Activated CD8-positive, alpha-beta T cell treated with anti-CD3 and anti-CD28 coated beads for 36 hours (primary cell): ENCODE measurements around the gene PBOV1. TPM values are rescaled to one million over a fixed set of nuclear protein-coding genes. Genes with fewer than 3 reads are reported as not detected.

Source experiments
- ATAC-seq: fragments of 200-7000 bp; cut with Tn5 transposase; one replicate; pipeline ENCODE4 v1.10.0; 2021; ENCODE audit warnings: mild to moderate bottlenecking, moderate library complexity
- CTCF ChIA-PET: fragments of 350-600 bp; sonication (Branson Sonifier 250); formaldehyde crosslinking; loops from one replicate; lab custom pipeline; 2021; ENCODE audit warnings: antibody characterized with exemption; lab: Charles Lee
- POLR2A ChIA-PET: fragments of 350-600 bp; sonication (Branson Sonifier 250); formaldehyde crosslinking; loops from one replicate; lab custom pipeline; 2021; ENCODE audit warnings: antibody characterized with exemption; lab: Charles Lee
- DNase-seq: peaks from one replicate; pipeline ENCODE4 v3.0.0-alpha.2; 2020
- H3K27ac Mint-ChIP-seq: one replicate; pipeline ENCODE4 v1.8.0; 2021; ENCODE audit warnings: mild to moderate bottlenecking, mixed read lengths
- H3K27me3 Mint-ChIP-seq: one replicate; pipeline ENCODE4 v1.8.0; 2021; ENCODE audit warnings: mixed read lengths
- H3K36me3 Mint-ChIP-seq: one replicate; pipeline ENCODE4 v1.8.0; 2021; ENCODE audit warnings: low read depth, mixed read lengths
- H3K4me1 Mint-ChIP-seq: one replicate; pipeline ENCODE4 v1.8.0; 2021; ENCODE audit warnings: low read depth, mixed read lengths
- H3K4me3 Mint-ChIP-seq: one replicate; pipeline ENCODE4 v1.8.0; 2021; ENCODE audit warnings: mild to moderate bottlenecking, moderate library complexity, mixed read lengths
- H3K9me3 Mint-ChIP-seq: one replicate; pipeline ENCODE4 v1.8.0; 2021; ENCODE audit warnings: mixed read lengths
- CTCF ChIP-seq: fragments of 200-600 bp; IDR thresholded peaks from one replicate; pipeline ENCODE4 v1.8.0; 2022; ENCODE audit warnings: antibody characterized with exemption, mild to moderate bottlenecking
- intact Hi-C: fragments of 100-400 bp; cut with micrococcal nuclease; formaldehyde crosslinking; loops from one replicate; pipeline ENCODE4 v1.10.0; 2022
- total RNA-seq, 2 experiments: library from RNA; stranded (reverse); gene quantifications; one replicate each; pipeline ENCODE4 v1.2.3, GENCODE V29; 2021

Gene PBOV1
- total RNA-seq, 2 experiments from 2014 or later, result not detected

GRCh38 chr6:138183790-138184134 is 34.5 kb downstream of the PBOV1 start:
- DNase-seq (no peak), ATAC-seq (no peak)
- H3K27ac Mint-ChIP-seq, result no peak overlapping the region
- TF ChIP-seq CTCF, result no peak
- no peaks in the 10 kb centered on the region for H3K9me3 Mint-ChIP-seq
- no peak overlapping the region for H3K4me3 Mint-ChIP-seq
- peaks cover 14% of the 10 kb centered on the region for H3K27me3 Mint-ChIP-seq
- intact Hi-C loops, result no loop called here
- ChIA-PET CTCF (interaction anchor here (0.7 to 0.8 kb wide), 2 partner anchors 39 to 68 kb away, joined by 3 read pairs; no protein-coding TSS in a partner anchor), POLR2A (interaction anchor here (1.0 kb wide), 1 partner anchor 17 kb away, joined by 3 read pairs; no protein-coding TSS in a partner anchor)
- no peaks in the 10 kb centered on the region for H3K4me1 Mint-ChIP-seq
- no peaks in the 10 kb centered on the region for H3K36me3 Mint-ChIP-seq

- intact Hi-C loops, result no loop called here
- H3K9me3 Mint-ChIP-seq, result peaks cover 4% of the 10 kb centered on the region
Measured at GRCh38 chr6:138182939-138183789, 35.1 kb downstream of the PBOV1 start.

GRCh38 chr6:138176652-138177232 is 41.5 kb downstream of the PBOV1 start:
- Mint-ChIP-seq H3K4me3 (no peak overlapping the region), H3K4me1 (no peaks in the 10 kb centered on the region), H3K27me3 (peaks cover 11% of the 10 kb centered on the region), H3K9me3 (peaks cover 14% of the 10 kb centered on the region), H3K36me3 (peaks cover 2% of the 10 kb centered on the region), H3K27ac (no peak overlapping the region)
- TF ChIP-seq CTCF, result no peak
- ChIA-PET CTCF (no interaction called here), POLR2A (no interaction called here)
- no peak for ATAC-seq
- no peak for DNase-seq
- intact Hi-C loops, result no loop called here

More at GRCh38 chr6:138182939-138183789, 35.1 kb downstream of the PBOV1 start:
- Mint-ChIP-seq H3K36me3 (peaks cover 2% of the 10 kb centered on the region), H3K27me3 (peaks cover 13% of the 10 kb centered on the region), H3K27ac (no peak overlapping the region), H3K4me1 (no peaks in the 10 kb centered on the region), H3K4me3 (no peak overlapping the region)
- ChIA-PET POLR2A (interaction anchor here (1.0 to 1.2 kb wide), 2 partner anchors 16 to 74 kb away, joined by 3 read pairs; no protein-coding TSS in a partner anchor), CTCF (interaction anchor here (0.7 to 0.8 kb wide), 2 partner anchors 39 to 67 kb away, joined by 3 read pairs; no protein-coding TSS in a partner anchor)
- ATAC-seq (no peak), DNase-seq (no peak)
- no peak for TF ChIP-seq CTCF

GRCh38 chr6:138175596-138175995 is 42.7 kb downstream of the PBOV1 start:
- peaks cover 12% of the 10 kb centered on the region for H3K27me3 Mint-ChIP-seq
- peaks cover 2% of the 10 kb centered on the region for H3K36me3 Mint-ChIP-seq
- POLR2A ChIA-PET, result no interaction called here
- CTCF ChIA-PET, result no interaction called here
- DNase-seq (no peak), ATAC-seq (no peak)
- H3K9me3 Mint-ChIP-seq, result peaks cover 14% of the 10 kb centered on the region
- intact Hi-C loops, result no loop called here
- H3K4me3 Mint-ChIP-seq, result no peak overlapping the region
- TF ChIP-seq CTCF, result no peak
- H3K27ac Mint-ChIP-seq, result no peak overlapping the region
- no peaks in the 10 kb centered on the region for H3K4me1 Mint-ChIP-seq

Other genes starting within 250 kb of the PBOV1 start
- gene PERP, start 111.1 kb downstream of the PBOV1 start, total RNA-seq, result 1 to 10 TPM; 3.7 to 4.5 TPM
- 1 to 10 TPM; 1.7 to 1.8 TPM for gene ARFGEF3, start 56.6 kb downstream of the PBOV1 start, total RNA-seq
- not detected for gene SMIM28, start 159.4 kb upstream of the PBOV1 start, total RNA-seq
- gene HEBP2, start 185.7 kb upstream of the PBOV1 start, total RNA-seq, result 10 to 100 TPM; 28.2 to 28.7 TPM